Measurements from ENCODE around the gene PTAFR. TPM values are rescaled to one million over a fixed set of nuclear protein-coding genes. Genes with fewer than 3 reads are reported as not detected.

Gene PTAFR
- total RNA-seq, 1 experiment from 2014 or later: 1.3 TPM

GRCh38 chr1:28196330-28196729 lies 19.8 kb upstream of the PTAFR start (continued):
- TF ChIP-seq YY1 (IDR thresholded peaks at IDR 0.05; ENCODE audit: extremely low read depth, insufficient replicate concordance, low read depth, low read length): no peak

GRCh38 chr1:28195780-28196179 lies 19.3 kb upstream of the PTAFR start:
- Histone ChIP-seq H3K79me2 (ENCODE audit: insufficient read depth, low read length) (no peaks in the 10 kb centered on the region), H3K9me2 (ENCODE audit: insufficient read depth) (no peaks in the 10 kb centered on the region), H3K4me1 (ENCODE audit: control insufficient read depth in 1 of 2, insufficient read depth in 2 of 2, low read length in 2 of 2) (peaks cover 19 to 37% of the 10 kb centered on the region in 2 experiments), H2AFZ (ENCODE audit: low read depth, low read length, poor library complexity, severe bottlenecking) (no peak overlapping the region), H3K27ac (ENCODE audit: low read depth, low read length) (no peak overlapping the region), H3K4me2 (ENCODE audit: low read length) (no peak overlapping the region), H3K9me3 (ENCODE audit: control insufficient read depth in 1 of 2, insufficient read depth in 1 of 2, low read depth in 1 of 2, low read length in 2 of 2) (no peaks in the 10 kb centered on the region), H3K27me3 (ENCODE audit: insufficient read depth, low read length) (no peaks in the 10 kb centered on the region), H3K4me3 (replicated peaks in 1 of 2; ENCODE audit: low read depth in 1 of 2, low read length in 2 of 2) (no peak overlapping the region), H3K36me3 (ENCODE audit: control insufficient read depth in 1 of 2, insufficient read depth in 2 of 2, low read length in 2 of 2) (peaks cover 19 to 24% of the 10 kb centered on the region in 2 experiments), H3K9ac (ENCODE audit: low read length) (no peak overlapping the region), H4K20me1 (ENCODE audit: insufficient read depth) (no peaks in the 10 kb centered on the region)
- no peak for ATAC-seq
- no peak for TF ChIP-seq CTCF (IDR thresholded peaks at IDR 0.05 in 2 of 3, conservative IDR thresholded peaks at IDR 0.05 in 1 of 3; ENCODE audit: borderline replicate concordance in 1 of 3, insufficient read depth in 1 of 3, low read depth in 2 of 3, low read length in 2 of 3)
- TF ChIP-seq ELF1 (IDR thresholded peaks at IDR 0.05; ENCODE audit: borderline replicate concordance, low read depth): no peak
- no peak for TF ChIP-seq POLR2AphosphoS5 (IDR thresholded peaks at IDR 0.05; ENCODE audit: low read depth, low read length)
- TF ChIP-seq MAX (IDR thresholded peaks at IDR 0.05): no peak
- no peak for TF ChIP-seq CEBPB (IDR thresholded peaks at IDR 0.05; ENCODE audit: low read depth)
- no peak for TF ChIP-seq YY1 (IDR thresholded peaks at IDR 0.05; ENCODE audit: extremely low read depth, insufficient replicate concordance, low read depth, low read length)
- TF ChIP-seq SP1 (IDR thresholded peaks at IDR 0.05; ENCODE audit: low read depth): no peak
- TF ChIP-seq JUND (IDR thresholded peaks at IDR 0.05): no peak
- TF ChIP-seq FOSL1 (IDR thresholded peaks at IDR 0.05; ENCODE audit: low read depth): no peak
- no peak for TF ChIP-seq EGR1 (IDR thresholded peaks at IDR 0.05; ENCODE audit: low read depth)
- TF ChIP-seq ZNF274 (IDR thresholded peaks at IDR 0.05; ENCODE audit: low read depth, low read length): no peak
- TF ChIP-seq TCF7L2 (IDR thresholded peaks at IDR 0.05; ENCODE audit: borderline replicate concordance, extremely low read depth, insufficient read depth, insufficient read length): no peak
- no peak for TF ChIP-seq REST (IDR thresholded peaks at IDR 0.05; ENCODE audit: low read depth)
- no peak for TF ChIP-seq EZH2 (IDR thresholded peaks at IDR 0.05)
- intact Hi-C loops (cut with micrococcal nuclease): no loop called here
- ChIA-PET CTCF (interaction anchor here (1.6 kb wide), 1 partner anchor 13 kb away, joined by 3 read pairs; no protein-coding TSS in a partner anchor), RAD21 (ENCODE audit: low non-redundant PET in 1 of 2, low total read pairs in 2 of 2, uncharacterized antibody in 2 of 2, unreplicated experiment in 2 of 2) (no interaction called here), POLR2A (no interaction called here)
- DNase-seq (ENCODE audit: low read depth, low spot score): no peak
- BruUV-seq (replicated peaks): no TSS peak

Measured in HCT116 (cell line).